Activated B cell treated with CpG ODN at 0.5 μM for 24 hours (primary cell): Measurements from ENCODE around the gene TGFBI. TPM values are rescaled to one million over a fixed set of nuclear protein-coding genes. Genes with fewer than 3 reads are reported as not detected.

Experiments used
- ATAC-seq: fragments of 200-7000 bp; cut with Tn5 transposase; one replicate; pipeline ENCODE4 v1.10.0; 2021; ENCODE audit warnings: low read depth, mild to moderate bottlenecking, moderate library complexity
- CTCF ChIA-PET: fragments of 350-600 bp; sonication (Branson Sonifier 250); formaldehyde crosslinking; loops from one replicate; lab custom pipeline; 2021; ENCODE audit warnings: antibody characterized with exemption; lab: Charles Lee
- POLR2A ChIA-PET: fragments of 350-600 bp; sonication (Branson Sonifier 250); formaldehyde crosslinking; loops from one replicate; lab custom pipeline; 2021; ENCODE audit warnings: antibody characterized with exemption; lab: Charles Lee
- DNase-seq: peaks from one replicate; pipeline ENCODE4 v3.0.0; 2022
- H3K27ac Mint-ChIP-seq: one replicate; pipeline ENCODE4 v1.8.0; 2020; ENCODE audit warnings: mixed read lengths
- H3K27me3 Mint-ChIP-seq: one replicate; pipeline ENCODE4 v1.8.0; 2021; ENCODE audit warnings: mixed read lengths
- H3K36me3 Mint-ChIP-seq: one replicate; pipeline ENCODE4 v1.8.0; 2021; ENCODE audit warnings: low read depth, mixed read lengths
- H3K4me1 Mint-ChIP-seq: one replicate; pipeline ENCODE4 v1.8.0; 2021; ENCODE audit warnings: mixed read lengths
- H3K4me3 Mint-ChIP-seq: one replicate; pipeline ENCODE4 v1.8.0; 2020; ENCODE audit warnings: mild to moderate bottlenecking, mixed read lengths
- H3K9me3 Mint-ChIP-seq: one replicate; pipeline ENCODE4 v1.8.0; 2020; ENCODE audit warnings: mixed read lengths
- CTCF ChIP-seq: fragments of 200-600 bp; IDR thresholded peaks from one replicate; pipeline ENCODE4 v1.8.0; 2022; ENCODE audit warnings: antibody characterized with exemption, mild to moderate bottlenecking
- intact Hi-C: fragments of 100-400 bp; cut with micrococcal nuclease; formaldehyde crosslinking; loops from one replicate; pipeline ENCODE4 v1.15.1; 2024
- total RNA-seq: library from RNA; stranded (reverse); gene quantifications from 2 replicates; pipeline ENCODE4 v1.2.3, GENCODE V29; 2022

TGFBI gene
- total RNA-seq, 1 donor from 2014 or later, result 1.3 TPM

GRCh38 chr5:136048966-136049365 lies 20.2 kb downstream of the TGFBI start:
- H3K27ac Mint-ChIP-seq, result no peak overlapping the region
- peaks cover 12% of the 10 kb centered on the region for H3K27me3 Mint-ChIP-seq
- intact Hi-C loops, result no loop called here
- no peak overlapping the region for H3K4me3 Mint-ChIP-seq
- DNase-seq (no peak), ATAC-seq (no peak)
- CTCF ChIA-PET, result no interaction called here
- no peaks in the 10 kb centered on the region for H3K36me3 Mint-ChIP-seq
- no peaks in the 10 kb centered on the region for H3K4me1 Mint-ChIP-seq
- no peak for TF ChIP-seq CTCF
- POLR2A ChIA-PET, result no interaction called here
- H3K9me3 Mint-ChIP-seq, result no peaks in the 10 kb centered on the region

- ATAC-seq (no peak), DNase-seq (no peak)
- Mint-ChIP-seq H3K27me3 (peaks cover 12% of the 10 kb centered on the region), H3K36me3 (no peaks in the 10 kb centered on the region), H3K9me3 (no peaks in the 10 kb centered on the region), H3K4me1 (no peaks in the 10 kb centered on the region), H3K4me3 (no peak overlapping the region), H3K27ac (no peak overlapping the region)
- ChIA-PET POLR2A (no interaction called here), CTCF (no interaction called here)
- no peak for TF ChIP-seq CTCF
- intact Hi-C loops, result no loop called here
Observed at GRCh38 chr5:136051486-136052220, 22.9 kb downstream of the TGFBI start.

GRCh38 chr5:136052692-136053335 lies 24.0 kb downstream of the TGFBI start:
- intact Hi-C loops, result no loop called here
- no peak overlapping the region for H3K27ac Mint-ChIP-seq
- no peak for DNase-seq
- no peak for ATAC-seq
- H3K9me3 Mint-ChIP-seq, result no peaks in the 10 kb centered on the region
- no peak for TF ChIP-seq CTCF
- no peaks in the 10 kb centered on the region for H3K4me1 Mint-ChIP-seq
- peaks cover 6% of the 10 kb centered on the region for H3K27me3 Mint-ChIP-seq
- no peak overlapping the region for H3K4me3 Mint-ChIP-seq
- POLR2A ChIA-PET, result no interaction called here
- CTCF ChIA-PET, result no interaction called here
- H3K36me3 Mint-ChIP-seq, result no peaks in the 10 kb centered on the region

GRCh38 chr5:136053336-136054141 lies 24.8 kb downstream of the TGFBI start:
- H3K4me1 Mint-ChIP-seq, result no peaks in the 10 kb centered on the region
- intact Hi-C loops, result no loop called here
- ChIA-PET CTCF (no interaction called here), POLR2A (no interaction called here)
- no peak overlapping the region for H3K27ac Mint-ChIP-seq
- H3K9me3 Mint-ChIP-seq, result no peaks in the 10 kb centered on the region
- ATAC-seq, result no peak
- no peak overlapping the region for H3K4me3 Mint-ChIP-seq
- H3K36me3 Mint-ChIP-seq, result no peaks in the 10 kb centered on the region
- peaks cover 4% of the 10 kb centered on the region for H3K27me3 Mint-ChIP-seq
- no peak for DNase-seq
- TF ChIP-seq CTCF, result no peak
